Endothelial cell of hepatic sinusoid (primary cell): ENCODE data around the gene NAA50.

Experiments
- in situ Hi-C: cut with HindIII; loops from 2 replicates; pipeline ENCODE4 v1.10.0; 2017; ENCODE audit warnings: low sequenced_read_pairs

NAA50 gene

GRCh38 chr3:113743006-113743630 is 2.9 kb downstream of the NAA50 start:
- in situ Hi-C loops = no loop called here

- in situ Hi-C loops = no loop called here
These were observed 4.4 kb downstream of the NAA50 start for GRCh38 chr3:113741620-113742019.

GRCh38 chr3:113741086-113741485 is 5.0 kb downstream of the NAA50 start:
- in situ Hi-C loops = no loop called here

GRCh38 chr3:113736548-113737089 is 9.4 kb downstream of the NAA50 start:
- in situ Hi-C loops = no loop called here

DNA sequence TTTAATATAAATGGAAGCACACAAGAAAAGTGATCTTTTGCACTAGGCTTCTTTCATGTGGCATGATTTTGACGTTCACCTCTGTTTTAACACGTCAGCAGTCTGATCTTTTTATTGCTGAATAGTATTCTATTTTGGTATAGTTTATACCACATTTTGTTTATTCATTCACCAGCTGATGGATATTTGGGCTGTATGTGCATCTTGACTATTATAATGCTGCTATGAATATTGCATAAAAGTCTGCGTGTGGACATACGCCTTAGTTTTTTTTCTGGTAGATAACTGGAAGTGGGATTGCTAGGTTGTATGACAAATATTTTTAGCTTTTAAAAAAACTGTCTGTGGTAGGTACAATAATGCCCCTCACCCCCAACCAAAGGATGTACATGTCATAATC is 14.4 kb downstream of the NAA50 start:
- in situ Hi-C loops = no loop called here

DNA sequence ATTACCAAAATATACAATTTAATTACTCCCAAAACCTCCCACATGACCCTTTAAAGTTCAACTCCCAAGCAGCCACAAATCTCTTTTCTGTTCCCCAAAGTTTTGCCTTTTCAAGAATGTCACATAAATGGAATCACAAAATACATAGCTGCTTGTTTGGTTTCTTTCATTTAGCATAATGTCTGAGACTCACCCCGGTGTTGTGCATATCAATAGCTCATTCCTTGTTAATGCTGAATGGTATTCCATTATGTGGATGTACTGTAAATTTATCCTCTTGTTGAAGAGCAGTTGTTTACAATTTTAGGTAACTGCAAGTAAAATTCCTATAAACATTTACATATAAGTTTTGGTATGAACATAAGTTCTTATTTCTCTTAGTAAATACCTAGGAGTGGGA is 15.5 kb downstream of the NAA50 start:
- in situ Hi-C loops = no loop called here

- in situ Hi-C loops = no loop called here
These were observed 17.4 kb downstream of the NAA50 start for GRCh38 chr3:113728661-113729060.

GRCh38 chr3:113721636-113722035 is 24.4 kb downstream of the NAA50 start:
- in situ Hi-C loops = no loop called here

GRCh38 chr3:113719758-113720157 is 26.3 kb downstream of the NAA50 start:
- in situ Hi-C loops = no loop called here

GRCh38 chr3:113719294-113719693 is 26.8 kb downstream of the NAA50 start:
- in situ Hi-C loops = no loop called here

DNA sequence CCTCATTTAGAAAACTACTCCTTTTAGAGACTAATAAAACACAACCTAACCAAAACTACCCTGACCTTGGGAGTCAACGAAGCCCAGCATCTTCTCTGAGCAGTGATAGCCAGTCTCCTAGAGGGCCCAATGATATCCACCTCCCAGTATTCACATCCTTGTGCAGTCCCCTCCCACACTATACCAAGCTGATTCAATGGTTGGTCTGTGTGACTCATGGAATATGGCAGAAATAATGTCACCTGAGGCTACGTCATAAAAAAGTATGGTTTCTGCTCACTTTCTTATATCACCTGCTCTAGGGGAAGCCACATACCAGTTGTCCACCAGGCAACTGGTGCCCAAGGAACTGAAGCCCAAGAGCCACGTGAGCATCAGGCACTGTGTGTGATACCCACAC is 28.2 kb downstream of the NAA50 start:
- in situ Hi-C loops = no loop called here

DNA sequence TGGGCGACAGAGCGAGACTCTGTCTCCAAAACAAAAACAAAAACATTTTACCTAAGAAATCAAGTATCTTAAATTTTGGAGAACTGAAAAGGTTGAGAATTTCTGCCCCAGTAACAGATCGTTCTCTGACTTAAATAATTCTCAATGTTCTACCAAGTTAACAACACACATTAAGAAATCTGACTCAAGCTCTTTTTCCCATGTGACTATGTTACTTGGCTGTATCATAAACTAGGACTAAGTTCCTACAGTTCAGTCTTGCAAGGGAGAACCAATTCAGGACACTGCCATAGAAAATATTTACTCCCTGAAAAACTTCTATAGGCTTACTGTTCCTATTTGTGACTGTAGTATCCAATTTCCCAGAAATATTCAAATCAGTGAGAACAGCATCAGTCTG is 28.7 kb downstream of the NAA50 start:
- in situ Hi-C loops = no loop called here

DNA sequence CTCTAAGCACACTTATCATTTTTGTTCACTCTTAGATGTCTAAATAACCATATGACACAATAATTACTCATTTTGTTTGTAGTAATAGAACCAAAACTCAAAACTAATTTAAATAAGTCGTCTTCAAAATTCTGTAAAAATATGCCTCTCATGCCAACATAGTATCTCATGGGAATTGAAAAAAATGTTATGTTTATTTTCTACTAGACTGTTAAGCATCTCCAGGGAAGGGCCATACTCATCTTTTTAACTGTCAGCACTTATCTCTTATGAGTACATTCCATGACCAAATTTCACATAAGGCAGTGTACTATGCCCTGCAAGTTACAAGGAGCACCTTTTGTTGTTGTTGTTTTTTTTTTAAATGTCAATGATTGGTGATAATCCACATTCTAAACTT is 31.3 kb downstream of the NAA50 start:
- in situ Hi-C loops = no loop called here

DNA sequence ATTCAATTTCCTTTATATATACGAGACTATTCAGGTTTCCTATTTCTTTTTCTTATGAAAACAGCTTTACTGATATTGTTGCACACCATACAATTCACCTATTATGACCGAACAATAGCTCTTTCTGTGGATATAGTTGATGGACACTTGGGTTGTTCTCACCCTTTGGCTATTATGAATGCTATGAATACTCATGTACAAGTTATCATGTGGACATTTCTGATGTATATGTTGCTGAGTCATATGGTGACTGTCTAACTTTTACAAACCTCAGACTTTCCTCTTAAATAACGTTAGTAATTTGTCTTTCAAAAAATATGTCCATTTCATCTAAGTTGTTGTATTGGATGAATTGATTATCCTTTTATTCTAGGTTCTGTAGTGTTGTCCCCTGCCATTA is 33.9 kb downstream of the NAA50 start:
- in situ Hi-C loops = no loop called here

- in situ Hi-C loops = no loop called here
These were observed 38.2 kb downstream of the NAA50 start for GRCh38 chr3:113707835-113708234.

DNA sequence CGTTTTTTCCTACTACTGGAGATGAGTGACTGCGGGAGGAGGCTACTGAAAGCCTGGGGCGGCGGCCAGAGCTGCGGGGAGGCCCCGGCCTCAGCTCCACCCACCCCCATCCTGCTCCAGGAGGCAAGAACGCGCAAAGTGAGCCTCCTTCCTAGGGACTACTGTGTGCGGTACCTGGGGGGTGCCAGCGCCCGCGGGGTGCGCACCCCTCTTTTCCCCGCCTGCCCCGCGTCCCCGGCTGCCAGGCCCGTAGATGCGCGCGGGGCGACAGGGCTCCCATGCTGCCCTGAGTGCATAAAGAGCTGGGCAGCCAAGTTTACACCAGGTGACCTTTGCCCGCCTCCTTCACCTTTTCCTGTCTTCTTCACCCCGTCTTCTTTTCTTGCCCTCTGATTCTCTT is 47.1 kb downstream of the NAA50 start:
- in situ Hi-C loops = no loop called here

DNA sequence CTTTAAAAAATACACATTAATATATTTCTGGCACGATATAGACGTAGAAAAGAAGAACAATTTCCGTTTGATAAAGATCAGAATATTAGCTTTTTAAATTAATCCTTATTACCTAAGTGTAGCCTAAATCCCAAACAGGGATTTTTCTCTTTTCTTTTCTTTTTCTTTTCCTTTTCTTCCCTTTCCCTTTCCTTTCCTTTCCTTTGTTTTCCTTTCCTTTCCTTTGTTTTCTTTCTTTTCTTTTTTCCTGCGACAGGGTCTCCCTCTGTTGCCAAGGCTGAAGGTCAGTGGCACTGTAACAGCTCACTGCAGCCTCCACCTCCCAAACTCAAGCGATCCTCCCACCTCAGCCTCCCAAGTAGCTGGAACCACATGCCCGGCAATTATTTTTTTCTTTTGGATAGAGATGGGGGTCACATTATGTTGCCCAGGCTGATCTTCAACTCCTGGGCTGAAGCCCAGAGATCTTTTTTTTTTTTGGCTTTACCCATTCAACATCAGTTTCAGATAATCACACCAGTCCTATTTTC is 47.8 kb downstream of the NAA50 start:
- in situ Hi-C loops = no loop called here

- in situ Hi-C loops = no loop called here
These were observed 48.5 kb downstream of the NAA50 start for GRCh38 chr3:113697500-113698090.

- in situ Hi-C loops = no loop called here
These were observed 49.2 kb downstream of the NAA50 start for GRCh38 chr3:113696658-113697499.

DNA sequence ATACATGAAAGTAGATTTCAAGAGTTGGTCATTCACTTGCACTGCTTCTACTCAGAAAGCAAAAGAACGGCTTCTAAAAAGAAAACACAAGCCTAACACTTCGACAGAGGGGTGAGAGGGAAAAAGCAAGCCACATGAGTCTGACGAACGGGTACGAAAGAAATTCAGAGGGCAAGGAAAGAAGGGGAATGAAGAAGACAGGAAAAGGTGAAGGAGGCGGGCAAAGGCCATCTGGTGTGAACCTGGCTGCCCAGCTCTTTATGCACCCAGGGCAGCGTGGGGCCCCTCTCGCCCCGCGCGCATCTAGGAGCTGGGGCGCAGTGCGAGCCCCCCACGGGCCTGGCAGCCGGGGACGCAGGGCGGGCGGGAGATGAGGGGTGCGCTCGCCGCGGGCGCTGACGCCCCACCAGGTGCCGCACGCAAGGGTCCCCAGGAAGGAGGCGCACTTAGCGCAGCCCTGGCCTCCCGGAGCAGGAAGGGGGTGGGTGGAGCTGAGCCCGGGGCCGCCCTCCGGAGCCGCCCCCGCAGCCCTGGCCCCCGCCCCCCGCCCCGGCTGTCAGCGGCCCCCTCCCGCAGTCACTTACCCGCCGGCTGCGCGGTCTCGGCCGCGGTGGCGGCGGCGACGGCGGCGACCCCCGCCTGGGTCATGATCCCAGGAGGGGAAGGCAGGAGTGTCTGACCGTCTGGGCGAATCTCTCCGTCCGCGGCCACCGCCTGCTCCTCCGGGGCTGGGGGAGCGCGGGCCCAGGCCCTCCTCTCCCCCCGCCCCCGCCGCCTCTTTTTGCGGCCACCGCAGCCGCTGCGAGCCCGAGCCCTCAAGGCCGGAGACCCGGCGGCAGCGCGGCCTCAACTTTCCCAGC is 50.0 kb downstream of the NAA50 start, which contains the start of gene USF3:
Gene USF3, minus strand, starts transcription at position 857 of the 860 bp plus-strand sequence. CDS start 21,764 bp downstream, outside the sequence.
- in situ Hi-C loops = no loop called here

- in situ Hi-C loops = no loop called here
These were observed 50.6 kb downstream of the NAA50 start for GRCh38 chr3:113695431-113695785.
